ENCODE measurements around the gene PPIE.
"Not testable (repeated sequence)": the region's sequence is repeated elsewhere in the genome, so short reads cannot be mapped to it uniquely, and the experiment has no call there.

The PPIE gene

DNA sequence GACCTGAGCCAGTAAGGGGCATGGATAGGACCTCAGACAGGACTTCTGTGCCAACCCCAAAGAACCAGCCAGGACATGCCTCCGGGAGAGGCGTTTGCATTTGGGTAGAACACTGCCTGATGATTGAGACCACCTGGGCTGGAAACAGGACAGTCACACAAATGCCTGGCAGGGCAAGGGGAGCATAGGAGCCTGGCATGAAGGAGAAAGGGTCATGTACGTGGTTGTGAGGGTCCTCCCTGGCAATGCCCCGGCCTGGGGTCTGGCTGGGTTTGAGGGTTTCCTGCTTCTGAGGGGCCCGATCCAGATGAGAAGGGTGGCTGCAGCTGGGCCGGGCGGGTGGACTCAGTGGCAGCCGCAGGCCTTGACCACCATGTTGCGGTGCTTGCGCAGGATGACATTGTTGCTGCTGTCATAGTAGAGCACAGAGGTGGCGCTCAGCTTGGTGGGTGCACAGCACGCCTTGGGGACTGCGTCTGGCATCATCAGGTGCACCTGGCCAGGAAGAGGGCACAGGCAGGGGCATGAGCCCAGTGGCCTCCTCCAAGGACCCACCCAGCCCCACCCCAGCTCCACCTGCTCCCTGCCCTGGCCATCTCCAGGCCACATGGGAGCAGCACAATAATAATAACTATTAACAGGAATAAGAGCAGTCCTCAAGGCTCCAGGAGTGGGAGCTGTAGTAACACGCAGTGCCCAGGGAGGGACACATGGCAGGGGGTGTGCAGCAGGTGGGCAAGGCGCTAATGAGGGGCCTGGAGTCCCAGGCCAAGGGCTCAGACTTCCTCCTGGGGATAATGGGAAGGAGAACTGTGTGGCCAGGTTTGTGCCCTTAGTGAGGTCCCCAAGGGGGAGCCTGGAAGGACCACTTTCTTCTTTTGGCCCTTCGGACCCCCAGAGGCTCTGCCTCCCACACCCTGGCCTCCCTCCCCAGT lies 21.7 kb downstream of the PPIE start:
- no peak for DNase-seq

DNA sequence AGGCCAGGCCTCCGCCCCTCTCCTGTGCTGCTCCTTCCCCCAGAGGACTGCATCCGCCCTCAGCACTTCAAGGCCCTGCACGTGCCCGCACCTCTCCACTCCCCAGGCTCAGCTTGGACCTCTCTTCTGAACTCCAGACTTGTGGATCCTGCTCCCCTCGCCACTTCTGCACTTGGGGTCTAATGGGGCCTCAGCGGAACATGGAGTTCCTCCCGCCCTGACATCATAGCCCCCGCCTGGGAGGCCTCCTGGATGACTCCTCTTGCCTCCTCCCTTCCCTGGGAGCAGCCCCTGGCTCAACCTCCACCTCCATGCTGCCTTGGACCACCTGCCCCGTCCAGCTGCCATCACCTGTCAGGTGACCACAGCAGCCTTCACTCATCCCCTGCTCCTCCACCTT lies 22.3 kb downstream of the PPIE start:
- no peak for DNase-seq

DNA sequence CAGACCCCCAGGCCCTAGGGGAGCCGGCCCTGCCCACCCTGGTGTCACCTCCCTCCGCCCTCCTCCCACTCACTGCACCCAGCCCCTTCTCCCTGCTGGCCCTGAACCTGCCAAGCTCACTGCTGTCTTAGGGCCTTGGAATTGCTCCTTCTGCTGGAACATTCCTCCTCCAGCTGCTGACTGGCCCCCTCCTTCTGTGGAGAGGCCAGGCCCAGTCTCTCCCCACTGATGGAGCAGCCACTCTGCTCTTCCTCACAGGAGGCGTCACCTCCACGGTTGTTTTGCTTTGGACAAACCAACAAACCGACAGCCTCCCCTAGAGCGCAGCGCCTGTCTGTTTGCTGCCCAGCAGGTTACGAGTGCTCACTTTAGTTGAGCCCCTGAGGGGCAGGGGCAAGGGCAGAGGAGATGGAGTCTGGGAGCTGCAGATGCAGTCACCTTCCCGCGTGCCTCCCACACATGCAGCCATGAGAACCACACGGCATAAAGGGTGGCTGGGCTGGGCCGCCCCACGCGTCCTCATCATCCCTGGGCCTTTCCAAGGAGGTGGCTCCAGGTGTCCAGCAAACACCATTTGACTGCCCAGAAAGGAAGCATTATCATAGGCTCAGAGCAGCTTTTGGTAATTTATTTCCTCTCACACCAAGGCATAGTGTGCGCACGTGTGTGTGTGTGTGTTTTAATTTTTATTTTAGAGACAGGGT lies 23.0 kb downstream of the PPIE start:
- no peak for DNase-seq

DNA sequence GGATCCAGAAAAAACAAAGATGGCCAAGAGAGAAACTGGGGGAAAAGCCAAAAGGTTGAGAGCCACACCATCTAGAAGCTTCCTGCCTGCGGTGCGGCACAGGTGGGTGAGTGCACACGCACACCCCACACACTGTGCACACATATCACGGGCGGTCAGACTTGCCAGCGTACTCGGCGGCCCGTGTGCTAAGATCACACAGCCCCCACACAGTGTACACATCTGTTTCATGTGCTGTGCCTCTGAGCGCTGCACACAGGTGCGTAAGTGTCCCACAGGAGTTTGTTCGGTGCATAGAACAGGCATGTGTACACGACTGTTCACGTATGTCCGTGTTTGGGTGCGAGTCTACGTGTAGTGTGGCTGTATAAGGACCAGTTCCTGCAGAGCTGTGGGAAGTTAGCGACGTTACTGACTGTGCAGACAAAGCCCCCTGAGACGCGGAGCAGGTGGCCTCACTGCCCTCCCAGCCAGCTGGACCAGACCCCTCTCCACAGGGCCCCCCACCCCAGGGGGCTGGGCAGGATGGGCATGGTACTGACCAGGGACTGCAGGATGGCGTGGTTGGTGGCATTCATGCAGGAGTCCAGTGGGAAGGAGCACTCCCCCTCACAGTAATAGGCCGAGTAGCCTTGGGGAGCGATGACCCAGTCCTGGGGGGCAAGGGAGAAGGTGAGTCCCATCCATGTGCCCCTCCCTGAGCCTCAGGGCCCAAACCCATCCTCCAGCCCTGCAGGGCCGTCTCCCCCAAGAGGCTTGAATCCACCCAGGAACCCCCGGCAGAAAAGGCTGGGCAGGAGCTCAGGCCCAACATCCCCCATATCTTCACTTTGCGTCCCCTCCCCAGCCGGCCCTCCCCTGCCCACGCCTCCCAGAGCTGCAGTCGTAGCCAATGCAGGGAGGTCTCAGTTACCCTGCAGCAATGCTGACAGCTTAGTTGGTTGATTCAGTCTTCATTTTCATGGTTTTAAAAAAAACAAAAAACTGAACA lies 24.2 kb downstream of the PPIE start:
- DNase-seq = no peak

DNA sequence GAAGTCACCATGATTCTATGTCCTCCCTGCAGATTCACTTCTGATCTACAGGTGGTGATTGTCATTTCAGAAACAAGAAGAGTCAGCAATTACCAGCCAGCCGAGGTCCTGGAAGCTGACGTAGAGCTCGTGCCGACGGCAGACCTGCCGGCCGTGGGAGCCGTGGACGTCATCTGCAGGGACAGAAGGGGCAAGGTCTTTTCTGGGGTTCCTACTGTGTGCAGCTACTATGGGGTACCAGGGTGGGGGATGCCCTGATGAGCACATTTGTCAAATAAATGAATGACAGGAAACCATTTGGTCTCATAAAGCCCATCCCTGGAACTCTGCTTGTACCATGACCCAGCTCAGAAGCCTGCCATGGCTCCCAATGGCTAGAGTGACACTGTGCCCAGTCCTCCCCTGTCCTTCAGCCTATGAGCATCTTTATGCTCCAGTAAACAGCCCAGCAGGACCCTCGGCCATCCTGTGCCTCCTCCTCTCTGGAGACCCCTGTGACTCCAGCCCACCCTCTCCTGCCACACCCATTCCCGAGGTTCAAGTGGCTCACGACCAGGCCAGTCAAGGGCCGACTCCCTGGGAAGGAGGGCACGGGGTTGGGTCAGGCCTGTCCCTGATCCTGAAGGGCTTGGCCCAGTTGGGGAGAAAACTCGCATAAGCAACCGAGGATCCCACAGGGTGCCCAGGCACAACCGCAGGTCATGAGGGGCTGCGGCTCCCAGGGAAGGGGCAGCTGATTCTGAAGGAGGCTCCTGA lies 25.1 kb downstream of the PPIE start:
- DNase-seq = not testable (repeated sequence)

DNA sequence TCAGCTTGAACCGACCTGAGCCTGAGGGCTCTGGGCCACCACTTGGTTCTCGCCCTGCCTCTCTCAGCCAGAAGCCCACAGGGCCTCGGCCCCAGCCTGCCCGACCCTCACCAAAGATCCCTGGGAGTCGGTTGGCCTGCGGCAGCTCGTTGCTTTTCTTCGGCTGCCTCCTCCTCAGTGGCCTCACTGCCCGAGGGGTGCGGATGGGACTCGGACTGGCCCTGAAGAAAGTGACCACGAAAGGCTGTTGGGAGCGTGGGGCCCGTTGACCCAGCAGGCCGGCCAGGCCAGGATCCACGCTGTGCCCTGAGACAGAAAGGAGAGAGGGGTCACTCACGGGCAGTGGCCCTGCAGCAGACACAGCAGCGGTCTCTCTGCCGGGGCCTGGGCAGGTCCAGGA lies 25.8 kb downstream of the PPIE start:
- not testable (repeated sequence) for DNase-seq

DNA sequence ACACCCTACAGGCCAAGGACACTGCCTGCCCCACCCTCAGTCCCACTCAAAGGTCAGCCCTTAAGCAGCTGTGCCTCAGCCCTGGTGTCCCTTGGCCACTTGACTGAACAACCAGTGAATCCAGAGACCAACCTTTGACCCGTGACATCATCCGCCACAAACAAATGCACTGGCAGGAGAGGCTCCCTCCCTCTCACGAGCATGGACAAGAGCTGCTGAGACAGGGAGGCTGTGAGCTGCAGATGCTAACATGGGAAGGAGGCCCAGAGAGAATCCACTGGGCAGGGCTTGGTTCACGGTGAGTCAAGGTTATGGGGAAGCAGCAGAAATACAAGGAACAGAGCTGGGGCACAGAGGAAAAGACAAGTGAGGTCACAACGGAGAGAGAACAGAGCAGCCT lies 27.8 kb downstream of the PPIE start:
- not testable (repeated sequence) for DNase-seq

DNA sequence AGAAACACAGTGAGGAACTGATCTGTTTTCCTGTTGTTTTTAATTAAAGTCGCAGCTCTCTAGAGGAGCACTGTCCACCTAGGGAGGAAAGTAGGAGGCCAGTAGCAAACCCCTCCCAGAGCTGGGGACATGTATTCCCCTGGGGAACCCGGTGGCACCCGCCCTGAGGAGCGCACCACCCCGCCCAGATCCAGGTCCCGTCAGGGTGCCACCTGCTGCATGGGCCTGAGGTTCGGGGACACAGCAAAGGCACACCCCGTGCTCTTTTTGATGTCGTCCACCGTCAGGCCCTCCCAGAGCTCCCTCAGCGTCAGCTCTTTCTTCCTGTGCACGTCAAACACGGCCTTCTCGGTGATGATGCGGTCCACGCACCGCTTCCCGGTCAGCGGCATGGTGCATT lies 30.8 kb downstream of the PPIE start:
- not testable (repeated sequence) for DNase-seq

DNA sequence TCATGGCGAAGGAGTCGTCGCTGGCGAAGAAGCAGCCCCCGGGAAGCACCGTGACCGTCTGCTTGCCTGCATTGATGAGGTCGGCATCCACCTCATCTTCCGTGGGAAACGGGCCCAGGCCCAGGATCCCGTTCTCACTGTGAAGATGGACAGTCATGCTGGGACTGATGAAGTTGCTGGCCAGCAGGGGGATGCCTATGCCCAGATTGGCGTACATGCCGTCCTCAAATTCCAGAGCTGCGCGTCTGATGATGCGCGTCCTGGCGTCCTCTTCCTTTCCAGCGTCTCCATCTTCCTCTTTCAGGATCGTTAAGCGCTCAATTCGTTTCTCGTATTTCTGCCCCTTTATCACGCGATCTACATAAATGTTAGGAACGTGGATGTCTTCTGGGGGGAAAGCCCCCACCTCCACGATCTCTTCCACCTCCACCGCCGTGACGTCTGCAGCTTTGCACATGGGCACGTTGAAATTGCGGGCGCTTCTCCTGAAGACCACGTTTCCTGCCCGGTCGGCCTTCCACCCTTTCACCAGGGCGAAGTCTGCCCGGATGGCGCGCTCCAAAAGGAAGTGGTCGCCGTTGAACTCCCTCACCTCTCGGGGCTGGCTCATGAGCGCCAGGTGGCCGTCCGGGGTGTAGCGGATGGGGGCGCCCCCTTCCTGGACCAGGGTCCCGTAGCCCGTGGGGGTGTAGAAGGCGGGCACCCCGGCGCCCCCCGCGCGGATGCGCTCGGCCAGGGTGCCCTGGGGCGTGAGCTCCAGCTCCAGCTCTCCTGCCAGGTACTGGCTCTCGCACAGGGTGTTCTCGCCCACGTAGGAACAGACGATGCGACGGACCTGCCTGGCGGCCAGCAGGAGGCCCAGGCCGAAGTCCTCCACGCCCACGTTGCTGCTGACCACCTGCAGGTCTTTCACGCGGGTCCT lies 31.7 kb downstream of the PPIE start:
- DNase-seq = not testable (repeated sequence)

DNA sequence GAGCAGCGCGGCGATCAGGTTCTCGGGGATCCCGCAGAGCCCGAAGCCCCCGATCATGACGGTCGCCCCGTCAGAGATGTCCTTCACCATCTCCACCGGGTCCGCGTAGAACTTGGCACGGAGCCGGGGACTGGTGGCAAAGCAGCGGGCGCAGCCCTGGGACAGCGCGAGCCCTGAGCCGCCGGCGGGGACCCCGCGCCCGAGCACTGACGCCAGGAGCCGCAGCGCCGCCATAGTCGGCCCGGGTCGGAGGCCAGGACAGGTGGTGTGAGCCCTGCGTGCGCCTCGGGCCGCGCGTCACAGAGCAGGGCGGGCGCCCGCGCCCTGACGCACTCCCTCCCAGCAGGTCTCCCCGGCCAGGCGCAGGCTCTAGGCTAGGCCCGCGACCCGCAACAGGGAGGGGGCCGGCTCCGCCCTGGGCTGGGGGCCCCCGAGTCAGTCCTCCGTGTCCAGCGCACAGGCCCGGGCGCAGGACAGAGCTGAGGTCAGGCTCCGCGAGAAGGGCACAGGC lies 32.4 kb downstream of the PPIE start, which contains the start of gene OXCT2:
OXCT2 (minus strand) TSS at position 327 of the 511 bp plus-strand sequence; CDS start at position 234, 93 bp downstream.
- not testable (repeated sequence) for DNase-seq

DNA sequence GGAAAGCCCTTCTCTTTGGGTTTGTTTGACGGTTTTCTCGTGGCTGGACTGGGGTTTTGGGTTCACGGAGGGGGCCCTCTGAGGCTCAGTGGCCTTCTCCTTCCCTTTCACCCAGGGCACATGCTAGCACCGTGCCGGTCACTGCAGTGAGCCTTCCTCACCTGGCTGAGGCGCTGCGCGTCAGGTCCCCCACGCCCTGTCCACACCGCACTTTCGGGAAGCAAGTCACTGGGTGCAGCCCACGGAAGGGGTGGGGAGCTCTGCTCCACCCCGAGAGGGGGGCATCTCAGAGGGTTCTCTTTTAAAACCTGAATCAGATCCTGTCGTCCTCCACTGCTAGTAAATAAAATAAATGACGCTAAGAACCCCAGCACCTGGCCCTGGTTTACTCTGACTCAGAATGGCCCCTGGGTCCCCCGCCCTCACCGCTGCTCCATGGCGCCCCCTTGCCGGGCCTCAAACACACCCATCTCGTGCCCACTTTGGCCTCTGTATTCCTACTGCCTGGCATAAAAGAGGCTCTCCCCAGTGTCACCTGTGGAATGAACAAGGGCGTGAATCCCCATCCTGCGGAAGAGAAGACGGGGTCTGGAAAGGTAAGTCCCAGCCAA lies 34.8 kb downstream of the PPIE start:
- DNase-seq = not testable (repeated sequence)

DNA sequence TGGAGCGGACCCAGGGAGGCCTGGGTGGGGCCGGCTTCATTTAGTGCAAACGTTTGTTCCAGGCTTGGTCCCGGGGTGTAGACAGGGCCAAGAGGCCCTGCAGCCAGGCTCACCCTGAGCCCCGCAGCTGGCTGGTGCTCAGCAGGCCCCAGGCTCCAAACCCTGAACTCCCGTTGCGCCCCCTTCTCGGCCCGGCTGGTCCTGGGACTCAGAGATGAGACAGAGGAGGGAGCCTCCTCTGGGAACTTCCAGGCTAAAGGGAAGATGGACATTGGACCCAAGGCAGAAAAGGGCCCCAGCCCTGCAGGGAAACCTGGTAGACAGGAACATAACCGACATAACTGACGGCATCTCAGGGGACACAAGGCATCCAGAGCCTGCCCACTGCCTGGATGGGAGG lies 36.5 kb downstream of the PPIE start:
- not testable (repeated sequence) for DNase-seq

DNA sequence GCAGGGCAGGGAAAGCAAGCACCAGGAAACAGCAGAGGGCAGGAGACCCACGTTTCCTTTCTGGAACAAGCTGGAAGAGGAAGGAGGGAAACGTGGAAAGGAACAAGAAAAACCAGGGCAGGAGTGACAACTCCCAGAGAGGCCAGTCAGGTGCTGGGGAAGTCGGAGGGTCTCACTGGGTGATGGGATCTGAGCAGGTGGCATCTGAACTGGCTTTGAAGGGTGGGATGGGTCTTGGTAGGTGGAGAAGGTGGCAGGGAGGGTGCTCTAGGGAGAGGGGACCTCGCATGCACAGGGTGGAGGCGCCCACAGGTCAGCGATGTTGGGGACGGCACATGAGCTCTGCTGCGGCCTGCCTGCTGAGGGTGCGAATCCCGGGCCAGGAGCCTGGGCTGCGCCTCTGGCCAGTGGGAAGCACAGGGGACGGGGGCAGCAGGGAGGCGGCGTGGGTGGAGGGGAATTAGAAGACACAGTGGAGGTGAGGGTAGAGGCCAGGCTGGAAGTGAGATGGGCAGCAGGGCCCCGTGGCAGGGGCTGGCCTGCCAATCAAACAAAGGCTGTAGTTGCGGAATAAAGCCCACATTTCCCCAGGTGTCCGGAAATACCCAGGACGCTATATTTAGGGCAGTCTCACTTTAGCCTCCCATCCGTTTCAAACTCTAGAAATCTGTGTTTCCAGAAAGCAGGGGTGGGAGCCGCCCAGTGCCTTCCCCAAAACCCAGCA lies 37.2 kb downstream of the PPIE start:
- DNase-seq = not testable (repeated sequence)

DNA sequence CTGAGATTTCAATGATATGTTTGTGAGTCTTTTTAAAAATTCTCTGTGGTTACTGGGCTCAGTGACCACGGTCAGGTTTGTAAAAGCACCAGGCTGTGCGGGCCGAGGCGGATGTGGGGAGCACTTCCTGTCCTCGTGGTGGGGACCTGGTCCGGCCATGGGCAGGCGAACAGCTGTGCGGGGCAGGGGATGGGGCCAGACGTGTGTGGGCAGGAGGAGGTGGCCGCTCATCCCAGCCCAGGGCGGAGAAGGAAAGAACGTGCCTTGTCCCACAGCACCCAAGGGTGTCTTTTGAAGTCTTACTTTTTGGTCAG lies 37.7 kb downstream of the PPIE start:
- DNase-seq = no peak

DNA sequence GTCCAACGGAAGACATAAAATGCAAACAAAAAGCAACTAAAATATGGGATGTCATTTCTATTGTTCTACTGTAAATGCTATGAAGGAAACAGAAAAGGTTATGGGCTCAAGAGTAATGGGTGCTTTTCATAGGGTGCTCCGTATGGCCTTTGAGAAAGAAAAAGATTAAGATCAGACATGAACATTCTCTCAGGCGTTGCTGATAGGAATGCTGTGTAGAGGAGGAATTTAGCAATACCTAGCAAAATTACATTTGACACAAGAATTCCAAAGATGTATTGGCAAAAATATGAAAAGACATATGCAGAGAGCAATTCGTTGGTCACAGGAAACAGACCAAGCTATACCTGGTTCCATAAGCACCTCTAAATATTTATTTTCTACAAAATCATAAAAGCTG lies 38.2 kb downstream of the PPIE start:
- DNase-seq = no peak

DNA sequence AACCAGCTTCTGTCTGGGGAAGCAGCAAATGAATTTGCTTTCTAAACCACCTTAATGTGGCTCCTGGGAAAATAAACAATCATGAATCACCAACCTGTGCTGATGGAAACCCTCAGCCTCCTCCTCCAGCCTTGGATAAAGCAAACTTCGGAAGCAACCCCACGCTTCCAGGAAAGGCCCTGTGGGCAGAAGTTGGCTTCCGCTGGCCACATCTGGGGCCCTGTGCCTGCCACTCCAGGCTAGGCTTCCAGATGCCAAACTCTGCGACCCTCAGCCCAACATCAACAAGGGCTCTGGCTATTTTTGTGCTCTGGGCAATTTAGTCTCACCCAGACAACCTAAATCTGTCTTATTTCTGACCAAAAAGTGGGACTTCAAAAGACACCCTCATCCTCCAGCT lies 38.6 kb downstream of the PPIE start:
- no peak for DNase-seq

DNA sequence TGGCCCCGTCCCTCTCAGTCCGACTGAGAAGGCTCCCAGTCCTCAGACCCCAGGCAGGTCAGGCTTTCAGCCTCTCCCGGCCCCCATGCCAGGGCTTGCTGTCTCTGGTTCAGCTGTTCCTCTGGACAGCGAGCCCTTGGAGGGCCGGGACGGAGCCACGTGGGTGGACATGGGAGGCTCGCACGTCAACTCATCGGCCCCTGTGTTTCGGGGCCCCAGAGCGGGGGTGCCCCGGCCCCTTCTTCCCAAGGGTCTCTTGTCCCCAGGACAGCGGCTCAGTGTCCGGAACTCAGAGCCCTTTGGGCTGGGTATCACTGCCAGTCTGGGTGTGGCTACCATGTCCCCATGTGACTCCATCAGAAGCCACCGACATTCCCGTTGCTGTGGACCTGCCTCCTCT lies 39.2 kb downstream of the PPIE start:
- DNase-seq = not testable (repeated sequence)

DNA sequence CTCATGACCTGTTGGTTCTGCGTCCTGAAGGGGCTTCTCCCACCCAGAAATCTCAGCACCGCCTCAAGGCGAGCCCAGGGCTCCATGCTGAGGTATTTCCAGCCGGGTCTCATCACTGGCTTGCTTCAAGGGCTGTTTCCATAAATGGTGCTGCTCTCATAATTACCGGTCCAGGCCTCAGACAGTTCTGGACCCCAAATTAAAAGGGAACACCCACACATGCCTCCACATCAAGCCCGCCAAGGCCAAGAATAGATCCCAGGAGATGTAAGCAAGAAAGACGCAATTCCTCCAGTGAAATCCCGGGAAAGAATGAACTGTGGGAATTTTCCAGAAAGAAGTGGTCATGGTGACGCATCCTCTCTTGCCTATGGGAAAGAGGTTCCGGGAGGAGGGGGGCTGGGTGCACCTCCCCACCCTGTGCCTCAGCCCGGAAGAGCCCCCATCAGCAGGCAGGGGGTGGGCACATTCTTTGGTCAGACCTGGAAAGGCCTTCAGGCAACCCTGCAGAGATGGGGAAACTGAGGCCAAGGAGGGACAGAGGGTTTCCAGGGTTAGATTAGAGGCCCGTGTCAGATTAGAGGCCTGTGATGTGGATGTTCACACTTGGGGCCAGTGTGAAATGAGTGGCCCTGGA lies 39.9 kb downstream of the PPIE start:
- not testable (repeated sequence) for DNase-seq

DNA sequence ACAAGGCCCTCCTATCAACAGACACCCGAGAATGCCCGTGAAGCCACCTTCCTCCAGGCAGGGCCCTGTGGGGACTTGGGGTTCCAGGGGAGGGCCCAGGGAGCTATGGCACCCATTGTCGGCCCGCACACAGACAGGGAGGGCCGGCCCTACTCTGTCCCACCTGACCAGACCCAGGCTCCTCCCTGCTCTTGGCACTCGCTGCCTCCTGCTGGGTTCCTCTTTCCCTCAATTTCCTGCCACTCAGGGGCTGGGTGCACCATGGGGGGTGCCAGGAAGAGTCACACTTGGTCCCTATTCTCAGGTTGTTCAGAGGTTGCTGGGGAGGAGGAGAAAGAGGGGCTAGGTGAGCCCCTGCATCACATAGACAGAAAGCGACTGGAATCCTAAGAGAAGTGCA lies 40.5 kb downstream of the PPIE start:
- no peak for DNase-seq

Measured in SHP77 treated with DMSO at 0.1 percent for 48 hours (cell line).